NCI-H187 (cell line): ENCODE data around the gene DCAF10.
"Not testable (repeated sequence)": the region's sequence is repeated elsewhere in the genome, so short reads cannot be mapped to it uniquely, and the experiment has no call there.

Source experiments
- DNase-seq, 2 experiments: peaks; one replicate each; lab custom pipeline; 2025; lab: John Stamatoyannopoulos, UW

The DCAF10 gene

DNA sequence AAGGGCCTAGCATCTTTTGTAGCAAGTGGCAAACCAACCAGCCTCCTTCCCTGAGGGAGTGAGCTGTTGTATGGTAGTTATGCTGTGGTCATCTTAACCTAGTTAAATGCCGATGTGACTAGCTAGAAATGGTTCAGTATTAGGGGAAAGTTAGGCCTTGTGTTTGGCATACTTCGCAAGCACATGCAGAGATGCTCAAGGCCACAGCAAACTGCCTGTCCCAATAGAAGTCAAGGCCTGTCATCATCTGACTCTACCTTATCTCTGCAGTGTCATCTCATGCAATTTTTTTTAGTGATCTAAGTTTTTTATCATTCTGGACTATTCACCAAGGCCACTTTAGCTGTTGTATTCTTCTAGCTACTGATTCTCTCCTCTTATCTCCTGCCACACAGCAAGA lies 10.5 kb upstream of the DCAF10 start:
- no peak for DNase-seq

DNA sequence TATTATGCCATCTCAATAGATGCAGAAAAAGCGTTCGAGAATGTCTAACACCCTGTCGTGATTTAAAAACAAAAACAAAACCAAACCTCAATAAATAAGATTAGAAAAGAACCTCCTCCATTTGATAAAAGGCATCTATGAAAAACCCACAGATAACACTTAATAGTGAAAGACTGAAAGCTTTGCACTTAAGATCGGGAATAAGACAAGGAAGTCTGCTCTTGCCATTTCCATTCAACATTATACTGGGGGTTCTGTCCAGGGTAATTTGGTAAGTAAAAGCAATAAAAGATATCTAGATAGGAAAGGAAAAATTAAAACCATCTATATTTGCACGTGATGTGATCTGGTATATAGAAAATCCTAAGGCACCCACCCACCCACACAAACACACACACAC lies 8.5 kb upstream of the DCAF10 start:
- no peak for DNase-seq

DNA sequence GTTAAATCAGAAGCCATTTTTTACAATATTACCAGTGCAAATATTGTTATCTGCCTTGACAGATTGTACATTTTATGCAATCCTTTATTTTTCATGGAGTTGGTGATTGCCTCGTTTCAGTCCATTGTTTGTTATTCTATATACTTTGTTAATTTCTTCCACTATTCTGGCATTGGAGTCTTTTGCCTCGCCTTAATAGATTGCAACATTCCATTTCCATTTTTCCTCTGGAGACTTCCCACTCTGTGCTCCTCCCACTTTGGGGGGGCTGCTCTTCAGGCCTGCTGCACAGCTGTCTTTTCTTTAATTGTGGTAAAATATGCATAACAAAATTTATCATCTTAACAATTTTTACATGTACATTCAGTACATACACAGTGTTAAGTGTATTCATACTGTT lies 4.4 kb upstream of the DCAF10 start:
- DNase-seq = no peak

DNA sequence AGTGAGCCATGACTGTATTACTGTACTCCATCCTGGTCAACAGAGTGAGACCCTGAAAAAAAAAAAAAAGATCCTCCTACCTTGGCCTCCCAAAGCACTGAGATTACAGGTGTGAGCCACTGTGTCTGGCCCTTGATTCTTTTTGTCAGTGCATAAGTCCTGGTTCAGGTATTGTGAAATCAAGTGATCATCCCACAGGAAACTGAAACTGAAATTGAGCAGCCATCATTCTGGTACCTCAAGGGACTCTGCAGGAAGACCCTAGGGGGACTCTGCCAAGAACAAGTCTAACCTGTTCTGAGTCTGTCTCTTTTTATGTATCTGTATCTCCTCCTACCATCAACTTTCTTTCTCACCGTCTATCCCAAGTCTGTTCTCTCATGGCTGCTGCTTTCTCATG lies 1.9 kb upstream of the DCAF10 start:
- DNase-seq = no peak

DNA sequence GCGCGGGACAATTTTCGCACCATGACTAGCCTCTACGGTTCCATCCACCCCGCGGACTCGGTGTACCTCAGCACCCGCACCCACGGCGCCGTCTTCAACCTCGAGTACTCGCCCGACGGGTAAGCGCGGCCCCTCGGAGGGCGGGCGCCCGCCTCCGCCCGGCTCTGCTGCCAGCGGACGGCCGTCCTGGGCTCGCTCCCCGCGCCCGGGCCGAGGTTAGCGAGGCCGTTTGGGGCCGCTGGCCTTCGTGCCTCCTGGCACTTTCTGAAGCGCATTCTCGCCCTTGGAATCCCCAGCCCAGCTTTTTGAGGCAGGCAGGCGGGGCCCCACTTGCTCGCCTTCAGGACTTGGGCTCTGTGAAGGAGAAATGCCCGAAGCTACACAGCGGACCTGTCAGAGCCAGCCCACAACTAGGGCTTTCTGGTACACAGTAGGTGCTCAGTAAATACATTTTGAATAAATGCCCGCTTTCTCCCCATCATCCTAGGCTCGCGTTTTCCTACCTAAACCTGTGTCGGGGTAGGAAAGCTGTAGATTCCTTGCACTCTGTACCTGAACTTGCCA lies 772 bp downstream of the DCAF10 start:
- DNase-seq = no peak

DNA sequence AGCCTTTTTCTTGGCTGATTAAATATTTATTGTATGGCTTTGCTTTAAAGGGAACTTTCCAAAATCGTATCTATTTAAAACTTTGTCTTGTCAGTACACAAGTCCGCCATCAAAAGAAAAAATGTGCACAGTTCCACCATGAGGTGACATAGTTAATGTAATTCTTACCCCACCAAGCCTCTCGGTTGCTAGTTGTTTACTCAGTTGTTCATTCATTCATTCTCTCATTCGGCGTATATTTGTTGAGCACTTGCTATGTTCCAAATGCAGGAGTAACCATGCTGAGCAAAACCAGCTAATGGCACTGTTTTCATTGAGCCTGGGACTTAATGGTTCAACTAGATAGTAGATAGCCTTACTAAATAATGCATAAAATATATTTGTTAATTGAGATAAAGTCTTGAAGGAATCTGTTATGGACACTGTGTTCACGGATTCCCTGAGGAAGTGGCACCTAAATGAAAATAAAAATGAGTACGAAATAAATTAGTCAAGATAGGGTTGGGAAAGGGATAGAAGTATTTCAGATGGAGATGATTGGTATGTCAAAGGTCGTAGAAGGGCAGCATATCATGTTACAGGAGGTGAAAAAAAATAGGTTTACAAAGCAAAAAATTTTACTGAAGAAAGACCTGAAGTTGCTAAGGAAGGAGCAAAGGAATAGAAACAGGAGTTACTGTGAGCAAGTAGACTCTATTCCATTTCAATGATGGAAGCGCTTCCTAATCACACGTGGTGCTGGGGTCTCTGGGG lies 1.5 kb downstream of the DCAF10 start:
- no peak for DNase-seq

DNA sequence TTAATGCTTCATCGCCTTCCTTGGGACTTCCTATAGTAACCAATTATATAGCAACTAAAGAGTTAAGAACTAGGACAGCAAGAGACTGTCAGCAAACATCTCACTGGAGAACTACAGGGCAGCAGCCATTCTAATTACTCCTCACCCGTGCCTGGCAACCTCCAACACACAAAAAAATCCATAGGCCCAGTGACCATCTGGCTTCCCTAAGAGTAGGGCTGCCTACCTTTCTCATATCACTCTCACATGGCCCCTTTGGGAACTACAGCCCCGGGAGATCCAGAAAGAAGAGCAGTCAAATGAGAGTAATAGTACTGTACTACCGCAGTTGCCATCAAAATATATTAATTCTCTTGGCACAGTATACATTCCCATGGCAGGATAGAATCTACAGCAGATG lies 5.7 kb downstream of the DCAF10 start:
- DNase-seq = no peak

DNA sequence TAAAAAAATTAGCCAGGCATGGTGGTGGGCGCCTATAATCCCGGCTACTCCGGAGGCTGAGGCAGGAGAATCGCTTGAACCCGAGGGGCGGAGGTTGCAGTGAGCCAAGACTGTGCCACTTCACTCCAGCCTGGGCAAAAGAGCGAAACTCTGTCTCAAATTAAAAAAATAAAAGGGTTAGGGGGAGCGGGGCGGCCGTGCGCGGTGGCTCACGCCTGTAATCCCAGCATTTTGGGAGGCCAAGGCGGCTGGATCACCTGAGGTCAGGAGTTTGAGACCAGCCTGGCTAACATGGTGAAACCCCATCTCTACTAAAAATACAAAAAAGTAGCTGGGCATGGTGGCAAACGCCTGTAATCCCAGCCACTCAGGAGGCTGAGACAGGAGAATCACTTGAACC lies 9.1 kb downstream of the DCAF10 start:
- not testable (repeated sequence) for DNase-seq

DNA sequence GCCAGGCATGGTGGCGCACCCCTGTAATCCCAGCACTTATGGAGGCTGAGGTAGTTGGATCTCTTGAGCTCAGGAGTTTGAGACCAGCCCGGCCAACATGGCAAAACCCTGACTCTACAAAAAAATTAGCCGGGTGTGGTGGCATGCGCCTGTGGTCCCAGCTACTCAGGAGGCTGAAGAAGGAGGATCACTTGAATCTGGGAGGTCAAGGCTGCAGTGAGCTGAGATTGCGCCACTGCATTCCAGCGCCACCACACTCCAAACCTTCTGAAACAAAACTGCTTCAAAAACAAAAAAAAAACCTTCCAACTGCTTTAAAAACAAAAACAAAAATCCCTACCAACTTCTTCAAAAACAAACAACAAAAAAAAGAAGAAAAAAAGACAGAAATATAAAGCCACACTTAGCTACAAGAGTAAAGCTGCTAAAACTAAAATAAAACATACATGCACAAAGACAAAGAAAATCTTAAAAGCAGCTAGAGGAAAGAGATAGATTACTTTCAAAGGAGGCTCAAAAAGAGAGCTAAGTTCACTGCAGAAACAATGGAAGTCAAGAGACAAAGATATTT lies 11.4 kb downstream of the DCAF10 start:
- DNase-seq = no peak

DNA sequence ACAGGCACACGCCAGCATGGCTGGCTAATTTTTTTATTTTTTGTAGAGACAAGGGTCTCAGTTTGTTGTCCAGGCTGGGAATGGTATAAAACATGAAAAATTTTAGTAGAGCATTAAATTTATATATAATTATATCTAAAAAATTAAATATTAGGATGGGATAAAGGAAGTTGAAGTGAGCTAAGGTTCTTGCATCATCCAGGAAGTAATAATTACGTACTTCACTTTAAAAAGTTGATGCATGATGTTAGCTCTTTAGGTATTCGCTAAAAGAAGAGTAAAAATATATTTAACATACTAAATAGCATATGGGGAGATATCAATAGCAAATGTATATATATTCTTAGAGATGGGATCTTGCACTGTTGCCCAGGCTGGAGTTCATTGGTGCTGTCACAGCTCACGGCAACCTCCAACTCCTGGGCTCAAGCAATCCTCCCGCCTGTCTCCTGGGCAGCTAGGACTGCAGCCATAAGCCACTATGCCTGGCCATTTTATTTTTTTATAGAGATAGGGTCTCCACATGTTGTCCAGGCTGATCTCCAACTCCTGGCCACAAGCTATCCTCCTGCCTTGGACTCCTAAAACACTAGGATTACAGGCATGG lies 12.3 kb downstream of the DCAF10 start:
- no peak for DNase-seq

DNA sequence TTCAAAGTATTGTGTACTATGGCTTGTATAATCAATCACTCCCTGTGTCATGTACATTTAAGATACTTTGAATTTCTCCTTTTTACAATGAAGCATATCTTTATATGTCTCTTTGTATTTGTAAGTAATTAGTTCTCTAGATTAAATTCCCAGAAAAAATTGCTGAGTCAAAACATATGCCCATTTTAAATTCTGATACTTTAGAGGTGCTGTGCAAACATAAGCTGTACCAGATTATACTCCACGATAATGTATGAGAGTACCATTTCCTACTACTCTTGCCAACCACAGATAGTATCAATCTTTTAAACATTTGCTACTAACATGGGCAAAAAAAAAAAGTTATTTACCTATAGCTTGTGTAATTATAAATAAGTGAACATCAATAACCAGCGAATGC lies 18.3 kb downstream of the DCAF10 start:
- no peak for DNase-seq

DNA sequence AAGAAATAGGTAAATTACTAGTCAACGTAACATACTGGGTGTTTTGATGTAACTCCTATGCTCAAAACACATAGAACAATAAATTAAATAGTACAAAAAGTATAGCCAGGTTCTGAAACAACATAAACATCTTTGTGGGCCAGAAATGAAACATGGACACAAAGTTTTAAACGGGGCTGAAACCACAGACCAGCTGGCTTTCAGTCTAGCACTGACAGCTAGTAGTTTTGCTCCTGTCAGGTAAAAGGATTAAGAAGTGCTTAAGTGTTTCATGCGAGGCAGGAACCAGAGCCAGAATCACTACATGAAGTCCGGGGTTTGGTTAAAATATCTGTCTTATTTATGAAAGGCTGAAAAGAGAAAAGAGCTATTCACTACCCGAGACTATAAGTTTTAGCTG lies 19.5 kb downstream of the DCAF10 start:
- no peak for DNase-seq

DNA sequence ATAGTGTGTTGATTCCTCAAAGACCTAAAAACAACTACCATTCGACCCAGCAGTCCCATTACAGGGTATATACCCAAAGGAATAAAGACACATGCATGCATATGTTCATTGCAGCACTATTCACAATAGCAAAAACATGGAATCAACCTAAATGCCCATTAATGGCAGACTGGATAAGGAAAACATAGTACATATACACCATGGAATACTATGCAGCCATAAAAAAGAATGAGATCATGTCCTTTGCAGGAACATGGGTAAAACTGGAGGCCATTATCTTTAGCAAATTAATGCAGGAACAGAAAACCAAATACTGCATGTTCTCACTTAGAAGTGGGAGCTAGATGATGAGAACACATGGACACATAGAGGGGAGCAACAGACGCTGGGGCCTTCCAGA lies 24.6 kb downstream of the DCAF10 start:
- not testable (repeated sequence) for DNase-seq

DNA sequence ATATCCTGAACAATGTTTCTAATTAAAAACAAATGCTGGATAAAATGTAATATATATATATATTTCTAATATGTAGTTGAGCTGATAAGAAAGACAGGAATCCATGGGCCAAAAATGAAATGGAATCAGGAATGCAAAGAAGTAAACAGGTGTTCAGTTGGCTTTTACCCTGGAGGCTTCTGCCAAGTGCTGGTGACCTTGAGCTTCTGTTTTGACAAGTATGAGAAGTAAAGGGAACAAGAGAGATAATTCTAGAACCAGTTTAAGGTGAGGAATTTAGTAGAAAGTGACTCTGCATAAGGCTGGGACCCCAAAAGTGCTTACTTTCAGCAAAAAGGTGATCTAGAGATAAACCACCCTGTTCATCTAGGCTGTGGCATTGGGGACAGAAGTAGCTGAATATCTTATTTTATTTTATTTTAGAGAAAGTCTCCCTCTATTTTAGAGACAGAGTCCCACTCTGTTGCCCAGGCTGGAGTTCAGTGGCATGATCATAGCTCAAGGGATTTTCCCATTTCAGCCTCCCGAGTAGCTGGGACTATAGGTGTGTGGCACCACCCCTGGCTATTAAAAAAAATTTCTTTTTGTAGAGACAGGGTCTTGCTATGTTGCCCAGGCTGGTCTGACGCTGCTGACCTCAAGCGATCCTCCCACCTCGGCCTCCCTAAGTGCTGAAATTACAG lies 27.0 kb downstream of the DCAF10 start:
- DNase-seq = no peak

DNA sequence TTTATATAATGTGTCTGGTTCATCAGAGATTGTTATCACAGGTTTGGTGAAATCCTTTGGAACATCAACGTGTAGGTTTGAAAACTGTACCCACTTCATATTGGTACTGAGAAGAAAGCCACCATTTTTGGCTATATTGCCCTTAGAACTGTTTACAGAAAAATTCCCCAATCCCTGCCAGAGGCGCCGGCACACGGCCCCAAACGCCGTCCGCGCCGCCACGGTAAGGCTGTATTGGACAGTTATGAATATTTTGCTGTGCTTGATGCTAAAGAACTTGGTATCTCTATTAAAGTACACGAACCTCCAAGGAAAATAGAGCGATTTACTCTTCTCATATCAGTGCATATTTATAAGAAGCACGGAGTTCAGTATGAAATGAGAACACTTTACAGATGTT lies 35.2 kb downstream of the DCAF10 start:
- DNase-seq = no peak

DNA sequence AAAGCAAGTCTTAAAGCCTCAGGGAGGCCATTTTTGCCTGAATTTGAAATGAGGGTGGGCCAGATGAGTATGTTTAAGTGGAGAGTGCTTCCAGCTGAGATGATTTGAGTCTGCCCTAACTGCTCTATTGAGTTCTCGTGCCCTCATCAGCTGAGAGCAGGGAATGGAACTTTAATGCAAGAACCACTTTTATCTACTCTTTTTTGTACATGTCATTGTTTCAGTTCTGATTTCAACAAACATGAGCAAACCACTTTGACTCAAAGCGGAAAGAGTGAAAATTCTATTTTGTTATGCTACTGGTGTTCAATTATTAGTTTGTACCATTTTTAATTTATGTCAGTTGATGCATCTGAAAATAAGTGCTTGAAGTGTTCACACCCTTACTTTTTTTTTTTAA lies 35.8 kb downstream of the DCAF10 start:
- DNase-seq = no peak

DNA sequence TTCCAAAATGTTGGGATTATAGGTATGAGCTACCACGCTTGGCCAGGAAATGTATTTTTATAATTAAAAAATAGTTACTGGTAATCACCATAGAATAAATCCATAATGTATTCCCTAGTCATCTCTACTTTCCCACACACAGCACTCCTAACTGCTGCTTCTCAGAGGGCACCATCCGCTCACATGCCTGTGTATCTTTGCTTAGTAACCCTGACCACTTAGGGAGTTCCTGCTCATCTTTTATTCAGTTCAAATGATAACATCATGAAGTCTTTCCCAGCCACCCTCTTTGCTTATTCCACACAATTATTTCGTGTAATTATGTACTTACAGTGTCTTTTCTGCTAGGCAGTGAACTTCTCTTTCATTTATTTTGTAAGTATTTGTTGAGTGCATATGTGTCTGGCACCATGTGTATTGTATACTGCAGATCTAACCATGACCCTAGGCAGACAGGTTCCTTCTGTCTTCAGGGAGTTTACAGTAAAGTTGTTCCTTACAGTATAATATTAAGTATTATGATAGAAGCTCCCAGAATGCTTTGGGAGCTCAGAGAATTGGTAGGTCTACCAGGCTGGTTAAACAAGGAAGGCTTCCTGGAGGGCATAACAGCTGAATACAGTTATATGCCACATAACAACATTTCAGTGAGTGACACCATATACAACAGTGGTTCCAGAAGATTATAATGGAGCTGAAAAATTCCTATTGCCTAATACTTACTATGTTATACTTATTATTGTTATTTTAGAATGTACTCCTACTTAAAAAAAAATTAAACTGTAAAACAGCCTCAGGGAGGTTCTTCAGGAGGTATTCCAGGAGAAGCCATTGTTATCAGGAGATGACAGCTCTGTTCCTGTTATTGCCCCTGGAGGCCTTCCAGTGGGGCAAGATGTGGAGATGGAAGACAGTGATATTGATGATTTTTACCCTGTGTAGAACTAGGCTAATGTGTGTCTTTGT lies 39.2 kb downstream of the DCAF10 start:
- DNase-seq = no peak

DNA sequence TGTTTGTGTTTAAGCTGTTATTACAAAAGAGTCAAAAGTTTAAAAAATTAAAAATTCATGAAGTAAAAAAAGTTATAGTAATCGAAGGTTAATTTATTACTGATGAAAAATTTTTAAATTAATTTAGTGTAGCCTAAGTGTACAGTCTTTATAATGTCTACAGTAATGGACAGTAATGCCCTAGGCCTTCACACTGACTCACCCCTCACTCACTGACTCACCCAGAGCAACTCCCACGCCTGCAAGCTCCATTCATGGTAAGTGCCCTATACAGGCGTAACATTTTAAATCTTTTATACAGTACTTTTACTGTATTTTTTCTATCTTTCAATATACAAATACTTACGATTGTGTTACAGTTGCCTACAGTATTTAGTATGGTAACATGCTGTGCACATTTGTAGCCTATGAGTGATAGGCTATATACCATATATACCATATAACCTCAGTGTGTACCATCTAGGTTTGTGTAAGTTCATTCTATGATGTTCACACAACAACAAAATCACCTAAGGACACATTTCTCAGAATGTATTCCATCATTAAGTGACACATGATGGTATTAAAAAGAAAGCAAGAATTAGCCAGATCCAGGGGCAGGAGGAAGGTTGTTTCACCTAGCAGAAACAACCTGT lies 40.1 kb downstream of the DCAF10 start:
- DNase-seq = no peak

DNA sequence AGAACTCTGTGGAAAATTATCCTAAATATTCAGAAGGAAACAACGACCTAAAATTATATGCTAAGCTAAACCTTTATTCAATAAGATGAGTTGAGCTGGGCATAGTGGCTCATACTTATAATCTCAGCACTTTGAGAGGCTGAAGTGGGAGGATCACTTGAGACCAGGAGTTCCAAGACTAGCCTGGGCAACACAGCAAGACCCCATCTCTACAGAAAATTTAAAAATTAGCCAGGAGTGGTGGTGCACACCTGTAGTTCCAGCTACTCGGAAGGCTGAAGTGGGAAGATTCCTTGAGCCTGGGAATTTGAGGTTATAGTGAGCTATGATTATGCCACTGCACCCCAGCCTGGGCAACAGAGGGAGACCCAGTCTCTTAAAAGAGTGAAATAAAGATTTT lies 51.6 kb downstream of the DCAF10 start:
- DNase-seq = no peak

DNA sequence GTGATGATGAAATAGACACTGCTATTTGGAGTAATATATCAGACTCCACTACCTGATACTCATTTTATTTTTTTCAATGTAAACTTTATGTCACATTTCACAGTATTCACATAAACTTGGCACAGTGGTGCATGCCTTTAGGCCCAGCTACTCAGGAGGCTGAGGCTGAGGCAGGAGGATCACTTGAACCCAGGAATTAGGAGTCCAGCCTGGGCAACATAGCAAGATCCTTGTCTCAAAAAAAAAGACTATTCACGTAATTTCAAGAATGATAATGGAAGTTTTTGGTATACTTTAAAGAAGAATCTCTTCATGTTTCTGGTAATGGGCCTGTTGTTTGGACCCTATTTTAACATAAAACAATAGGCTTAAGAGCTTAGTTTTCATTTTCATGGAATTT lies 56.0 kb downstream of the DCAF10 start:
- no peak for DNase-seq

DNA sequence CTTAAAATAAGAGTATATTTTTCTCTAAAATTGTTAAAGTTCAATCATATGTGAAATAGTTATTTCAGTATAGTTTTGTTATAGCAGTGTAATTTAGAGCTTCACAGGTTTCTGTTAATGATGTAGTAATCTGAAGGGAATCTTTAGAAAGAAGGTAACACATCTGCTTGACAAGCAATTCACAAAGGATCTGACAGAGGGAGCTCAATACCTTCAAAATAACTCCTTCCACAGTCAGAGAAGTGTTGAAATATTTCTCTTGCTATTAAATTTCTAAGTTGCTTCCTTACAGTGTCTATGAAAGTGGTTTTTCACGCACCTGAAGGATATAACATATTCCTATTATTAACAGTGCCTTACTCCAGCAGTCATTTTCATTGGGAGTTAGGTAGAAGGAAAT lies 58.4 kb downstream of the DCAF10 start:
- no peak for DNase-seq
